ENCODE measurements around the gene FAN1.

The FAN1 gene

GRCh38 chr15:30984542-30984941 lies 80.8 kb downstream of the FAN1 start:
- no peak for DNase-seq (ENCODE audit: low read depth)
- no peak for TF ChIP-seq CTCF (IDR thresholded peaks at IDR 0.05; ENCODE audit: control insufficient read depth, extremely low read depth, insufficient read depth)
- 0 out of 2 replicates have a peak overlapping the region, but pooled peaks have one; percentile 9 for H3K4me3 ChIP-seq (ENCODE audit: low read depth, low read length)

GRCh38 chr15:30985081-30985531 lies 81.4 kb downstream of the FAN1 start:
- TF ChIP-seq CTCF (IDR thresholded peaks at IDR 0.05; ENCODE audit: control insufficient read depth, extremely low read depth, insufficient read depth), result no peak
- no peak for DNase-seq (ENCODE audit: low read depth)
- no peak overlapping the region for H3K4me3 ChIP-seq (ENCODE audit: low read depth, low read length)

GRCh38 chr15:30990036-30990435 lies 86.3 kb downstream of the FAN1 start:
- H3K4me3 ChIP-seq (ENCODE audit: low read depth, low read length), result peak overlapping the region; percentile 94
- no peak for DNase-seq (ENCODE audit: low read depth)

DNA sequence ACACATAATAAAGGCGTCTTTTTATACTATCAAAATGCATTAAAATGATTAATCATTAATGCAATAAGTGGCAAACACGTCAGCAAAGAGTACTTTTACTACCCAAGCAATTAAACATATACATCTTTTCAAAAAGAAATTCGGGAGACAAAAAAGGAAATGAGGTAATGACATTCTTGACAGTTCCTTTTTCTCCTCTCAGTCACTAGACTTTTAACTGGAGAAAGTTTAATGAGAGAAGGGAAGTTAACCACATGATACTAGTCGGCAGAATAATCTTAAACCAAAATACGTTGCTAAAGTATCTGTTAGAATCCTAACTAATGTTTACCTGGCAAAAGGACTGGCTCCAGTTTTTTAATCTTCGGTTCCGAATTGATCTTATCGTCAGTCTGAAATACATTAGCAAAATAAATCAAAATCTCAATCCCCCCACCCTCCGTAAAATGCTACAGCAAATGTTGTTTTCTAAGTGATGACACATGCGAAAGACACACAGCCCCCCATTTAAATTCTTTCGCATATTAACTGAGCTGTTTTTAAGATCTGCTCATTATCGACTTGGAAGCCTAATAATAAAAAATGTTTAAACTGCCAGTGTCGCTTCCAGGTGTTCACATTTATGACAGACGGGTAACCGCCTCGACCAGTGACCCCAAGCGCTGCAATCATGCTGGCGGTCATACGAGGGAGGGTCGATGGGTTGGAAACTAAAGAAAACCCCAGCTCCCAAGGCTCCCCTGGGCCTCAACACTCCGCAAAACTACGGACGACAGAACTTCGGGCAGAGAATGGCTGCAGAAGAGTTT lies 86.9 kb downstream of the FAN1 start:
- no peak for DNase-seq (ENCODE audit: low read depth)
- no peak for TF ChIP-seq CTCF (IDR thresholded peaks at IDR 0.05; ENCODE audit: control insufficient read depth, extremely low read depth, insufficient read depth)
- peak overlapping the region; percentile 94 for H3K4me3 ChIP-seq (ENCODE audit: low read depth, low read length)

More at GRCh38 chr15:30990036-30990435, 86.3 kb downstream of the FAN1 start:
- TF ChIP-seq CTCF (IDR thresholded peaks at IDR 0.05; ENCODE audit: control insufficient read depth, extremely low read depth, insufficient read depth), result no peak

- peak within 1 kb of the TSS; percentile 94 for H3K4me3 ChIP-seq (ENCODE audit: low read depth, low read length)
- no peak for DNase-seq (ENCODE audit: low read depth)
- TF ChIP-seq CTCF (IDR thresholded peaks at IDR 0.05; ENCODE audit: control insufficient read depth, extremely low read depth, insufficient read depth), result no peak
These were observed 87.8 kb downstream of the FAN1 start, which contains the start of gene MTMR10 for GRCh38 chr15:30991255-30992235. TSS of gene MTMR10 (minus strand) at chr15:30991628. CDS start at chr15:30991506, 122 bp downstream.

DNA sequence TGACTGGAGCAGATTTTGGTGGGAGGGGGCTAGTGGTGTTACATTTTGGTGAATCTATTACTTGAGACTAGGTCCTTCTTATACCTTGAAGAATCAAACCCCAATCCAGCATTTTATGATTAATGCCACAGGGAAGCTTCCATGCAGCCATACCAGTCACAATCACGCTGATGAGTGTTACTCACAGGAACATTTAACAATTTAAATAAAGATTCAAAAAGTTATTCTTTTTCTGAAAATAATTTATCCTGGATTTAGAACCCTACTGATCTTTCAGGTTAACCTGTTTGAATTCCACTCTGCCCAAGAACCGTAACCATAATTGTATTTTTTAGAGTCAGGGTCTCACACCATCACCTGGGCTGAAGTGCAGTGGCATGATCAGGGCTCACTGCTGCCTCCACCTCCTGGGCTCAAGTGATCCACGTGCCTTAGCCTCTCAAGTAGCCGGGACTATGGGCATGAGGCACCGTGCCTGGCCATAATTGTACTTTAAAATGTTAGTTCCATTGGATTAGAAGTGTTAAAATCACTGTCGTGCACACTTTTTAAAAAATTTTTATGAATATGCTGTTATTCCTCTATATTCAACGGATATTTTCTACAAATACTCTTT lies 88.6 kb downstream of the FAN1 start:
- no peak for DNase-seq (ENCODE audit: low read depth)
- H3K4me3 ChIP-seq (ENCODE audit: low read depth, low read length), result peak overlapping the region; percentile 94
- no peak for TF ChIP-seq CTCF (IDR thresholded peaks at IDR 0.05; ENCODE audit: control insufficient read depth, extremely low read depth, insufficient read depth)
